Peyer's patch (tissue), 4 donors: ENCODE results near the gene RERG.

Source experiments
- POLR2A ChIP-seq, 2 donors: fragments of 450-650 bp; IDR thresholded peaks; one replicate each; pipeline ENCODE4 v1.5.1; 2017; ENCODE audit warnings: antibody characterized with exemption in 2 of 2, mild to moderate bottlenecking in 2 of 2, moderate library complexity in 2 of 2
- TF ChIP-seq, protein P1 (sequence below), 6 experiments: fragments of 450-650 bp in 4 of 6; fragments of 200-600 bp in 2 of 6; sonication (generic) in 1 of 6; IDR thresholded peaks; one replicate each; pipeline ENCODE4 v1.5.1; 2017 to 2019; ENCODE audit warnings: antibody characterized with exemption in 6 of 6, mild to moderate bottlenecking in 3 of 6, moderate library complexity in 1 of 6

DNA sequence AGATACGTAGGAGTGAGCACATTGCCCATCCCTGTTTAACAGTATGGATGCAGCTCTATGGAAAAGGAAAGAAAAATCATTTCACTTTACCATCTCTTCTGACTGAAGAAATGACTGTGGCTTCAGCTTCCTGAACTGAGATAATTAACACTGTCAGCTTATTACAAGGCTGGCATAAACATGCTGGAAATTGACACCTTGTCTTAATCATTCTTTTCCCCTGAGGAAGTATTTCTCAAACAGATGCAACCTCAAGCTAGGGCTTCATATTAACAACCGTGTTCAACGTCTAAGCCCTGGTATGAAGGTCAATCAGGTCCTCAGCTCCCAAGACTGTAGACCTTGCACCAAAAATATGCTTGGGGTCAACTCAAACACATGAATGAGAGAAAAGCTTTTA is 25.0 kb downstream of the RERG start:
- TF ChIP-seq, protein P1, sequence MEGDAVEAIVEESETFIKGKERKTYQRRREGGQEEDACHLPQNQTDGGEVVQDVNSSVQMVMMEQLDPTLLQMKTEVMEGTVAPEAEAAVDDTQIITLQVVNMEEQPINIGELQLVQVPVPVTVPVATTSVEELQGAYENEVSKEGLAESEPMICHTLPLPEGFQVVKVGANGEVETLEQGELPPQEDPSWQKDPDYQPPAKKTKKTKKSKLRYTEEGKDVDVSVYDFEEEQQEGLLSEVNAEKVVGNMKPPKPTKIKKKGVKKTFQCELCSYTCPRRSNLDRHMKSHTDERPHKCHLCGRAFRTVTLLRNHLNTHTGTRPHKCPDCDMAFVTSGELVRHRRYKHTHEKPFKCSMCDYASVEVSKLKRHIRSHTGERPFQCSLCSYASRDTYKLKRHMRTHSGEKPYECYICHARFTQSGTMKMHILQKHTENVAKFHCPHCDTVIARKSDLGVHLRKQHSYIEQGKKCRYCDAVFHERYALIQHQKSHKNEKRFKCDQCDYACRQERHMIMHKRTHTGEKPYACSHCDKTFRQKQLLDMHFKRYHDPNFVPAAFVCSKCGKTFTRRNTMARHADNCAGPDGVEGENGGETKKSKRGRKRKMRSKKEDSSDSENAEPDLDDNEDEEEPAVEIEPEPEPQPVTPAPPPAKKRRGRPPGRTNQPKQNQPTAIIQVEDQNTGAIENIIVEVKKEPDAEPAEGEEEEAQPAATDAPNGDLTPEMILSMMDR (IDR thresholded peaks at IDR 0.05): no peak
- no peak for TF ChIP-seq POLR2A (IDR thresholded peaks at IDR 0.05)
